PC-9 (cell line): ENCODE results near the gene KBTBD6. TPM values are rescaled to one million over a fixed set of nuclear protein-coding genes. Genes with fewer than 3 reads are reported as not detected.
"Not testable (repeated sequence)": the region's sequence is repeated elsewhere in the genome, so short reads cannot be mapped to it uniquely, and the experiment has no call there.

Source experiments
- BruUV-seq: library from RNA; stranded (reverse); fragments of 400-500 nt; replicated peaks from 2 replicates; lab custom pipeline; 2021; lab: Mats Ljungman, UMichigan
- CTCF ChIA-PET: fragments of 300-600 bp; sonication (Branson Sonifier 250); formaldehyde crosslinking; loops from one replicate; lab custom pipeline; 2022; ENCODE audit warnings: antibody characterized with exemption; lab: Charles Lee
- POLR2A ChIA-PET: fragments of 300-600 bp; sonication (Branson Sonifier 250); formaldehyde crosslinking; loops from one replicate; lab custom pipeline; 2022; ENCODE audit warnings: antibody characterized with exemption; ENCODE audit not compliant: unreplicated experiment; lab: Charles Lee
- DNase-seq, 2 experiments: peaks; one replicate each; pipeline versions ENCODE4 v3.0.0 to v3.0.0-alpha.2; 2015 to 2022; ENCODE audit warnings: mixed read lengths in 1 of 2
- H2AFZ ChIP-seq: fragments of 200-600 bp; sonication (generic); 2 replicates; pipeline ENCODE4 v1.8.1; 2017; ENCODE audit warnings: antibody characterized with exemption
- H3F3A ChIP-seq: fragments of 200-600 bp; sonication (generic); 2 replicates; pipeline ENCODE4 v1.8.1; 2017; ENCODE audit warnings: antibody characterized with exemption, mild to moderate bottlenecking, low read depth; ENCODE audit not compliant: insufficient read depth
- H3K27ac ChIP-seq: fragments of 200-600 bp; sonication (generic); 2 replicates; pipeline ENCODE4 v1.6.1; 2016; ENCODE audit warnings: mixed run types
- H3K27me3 ChIP-seq: fragments of 200-600 bp; sonication (generic); 2 replicates; pipeline ENCODE4 v1.6.1; 2016; ENCODE audit warnings: low read depth, mixed run types; ENCODE audit not compliant: insufficient read depth
- H3K36me3 ChIP-seq: fragments of 200-600 bp; sonication (generic); 2 replicates; pipeline ENCODE4 v1.6.1; 2016; ENCODE audit warnings: low read depth, mixed run types
- H3K4me1 ChIP-seq: fragments of 200-600 bp; sonication (generic); replicated peaks from 2 replicates; pipeline ENCODE4 v1.6.1; 2016; ENCODE audit warnings: mixed run types; ENCODE audit not compliant: insufficient read depth
- H3K4me2 ChIP-seq: fragments of 200-600 bp; sonication (generic); 2 replicates; pipeline ENCODE4 v1.6.1; 2017; ENCODE audit warnings: mixed run types
- H3K4me3 ChIP-seq: fragments of 200-600 bp; sonication (generic); 2 replicates; pipeline ENCODE4 v1.6.1; 2016; ENCODE audit warnings: mixed run types
- H3K79me2 ChIP-seq: fragments of 200-600 bp; sonication (generic); 2 replicates; pipeline ENCODE4 v1.6.1; 2017; ENCODE audit warnings: low read depth, mixed run types
- H3K9me2 ChIP-seq: fragments of 200-600 bp; sonication (generic); 2 replicates; pipeline ENCODE4 v1.8.1; 2017; ENCODE audit warnings: mild to moderate bottlenecking; ENCODE audit not compliant: insufficient read depth
- H3K9me3 ChIP-seq: fragments of 200-600 bp; sonication (generic); 2 replicates; pipeline ENCODE4 v1.8.1; 2016; ENCODE audit warnings: low read depth; ENCODE audit not compliant: insufficient read depth
- H4K20me1 ChIP-seq: fragments of 200-600 bp; sonication (generic); 2 replicates; pipeline ENCODE4 v1.8.1; 2017; ENCODE audit not compliant: insufficient read depth
- CTCF ChIP-seq: fragments of 200-600 bp; sonication (generic); conservative IDR thresholded peaks from 2 replicates; pipeline ENCODE4 v1.6.1; 2017; ENCODE audit warnings: mixed run types, antibody characterized with exemption, mild to moderate bottlenecking, moderate library complexity
- EZH2 ChIP-seq: fragments of 200-600 bp; sonication (generic); IDR thresholded peaks from 2 replicates; pipeline ENCODE4 v1.8.0; 2017; ENCODE audit warnings: antibody characterized with exemption, low read depth
- intact Hi-C: fragments of 100-400 bp; cut with micrococcal nuclease; formaldehyde crosslinking; loops from one replicate; pipeline ENCODE4 v1.10.0; 2022; ENCODE audit not compliant: unreplicated experiment
- total RNA-seq: library from RNA; stranded (reverse); gene quantifications from 2 replicates; pipeline ENCODE4 v1.2.3, GENCODE V29; 2021

The KBTBD6 gene
- total RNA-seq, 1 experiment from 2014 or later, result 4.3 TPM

- H3K9me2 ChIP-seq, result no peaks in the 10 kb centered on the region
- ChIA-PET CTCF (no interaction called here), POLR2A (interaction anchor here (0.7 kb wide), 1 partner anchor 140 kb away, joined by 3 read pairs; no protein-coding TSS in a partner anchor)
- no peaks in the 10 kb centered on the region for H3F3A ChIP-seq
- H2AFZ ChIP-seq, result no peak overlapping the region
- BruUV-seq, result no TSS peak
- H4K20me1 ChIP-seq, result no peaks in the 10 kb centered on the region
- H3K9me3 ChIP-seq, result no peaks in the 10 kb centered on the region
- H3K36me3 ChIP-seq, result no peaks in the 10 kb centered on the region
- no peak overlapping the region for H3K4me2 ChIP-seq
- no peaks in the 10 kb centered on the region for H3K4me1 ChIP-seq
- no peak overlapping the region for H3K4me3 ChIP-seq
- no peak for DNase-seq
- no peak overlapping the region for H3K27ac ChIP-seq
- intact Hi-C loops, result no loop called here
- TF ChIP-seq EZH2, result no peak
- TF ChIP-seq CTCF, result no peak
- no peaks in the 10 kb centered on the region for H3K79me2 ChIP-seq
- H3K27me3 ChIP-seq, result no peaks in the 10 kb centered on the region
Measured at GRCh38 chr13:41178040-41178439, 45.4 kb upstream of the KBTBD6 start.

- Histone ChIP-seq H3K36me3 (no peaks in the 10 kb centered on the region), H2AFZ (no peak overlapping the region), H3K27ac (no peak overlapping the region), H3K4me1 (no peaks in the 10 kb centered on the region), H4K20me1 (no peaks in the 10 kb centered on the region), H3K4me2 (no peak overlapping the region), H3F3A (no peaks in the 10 kb centered on the region), H3K4me3 (no peak overlapping the region), H3K79me2 (no peaks in the 10 kb centered on the region), H3K9me3 (no peaks in the 10 kb centered on the region), H3K27me3 (no peaks in the 10 kb centered on the region), H3K9me2 (no peaks in the 10 kb centered on the region)
- TF ChIP-seq EZH2, result no peak
- no peak for TF ChIP-seq CTCF
- ChIA-PET POLR2A (no interaction called here), CTCF (no interaction called here)
- intact Hi-C loops, result no loop called here
- BruUV-seq, result no TSS peak
- DNase-seq, result no peak
Measured at GRCh38 chr13:41177616-41178015, 45.0 kb upstream of the KBTBD6 start.

- H3K9me2 ChIP-seq, H3F3A ChIP-seq, POLR2A ChIA-PET, H3K36me3 ChIP-seq, H3K79me2 ChIP-seq, H4K20me1 ChIP-seq, CTCF ChIA-PET, H3K27ac ChIP-seq, H3K4me2 ChIP-seq, DNase-seq, H3K4me3 ChIP-seq, intact Hi-C loops, H3K9me3 ChIP-seq, BruUV-seq, H2AFZ ChIP-seq, H3K27me3 ChIP-seq, H3K4me1 ChIP-seq: not testable (repeated sequence)
Measured at GRCh38 chr13:41175576-41175975, 43.0 kb upstream of the KBTBD6 start.

- TF ChIP-seq CTCF (no peak), EZH2 (no peak)
- Histone ChIP-seq H3K4me3 (no peak overlapping the region), H3K27me3 (no peaks in the 10 kb centered on the region), H3F3A (no peaks in the 10 kb centered on the region), H3K4me1 (no peaks in the 10 kb centered on the region), H3K36me3 (no peaks in the 10 kb centered on the region), H3K9me3 (no peaks in the 10 kb centered on the region), H3K27ac (no peak overlapping the region), H2AFZ (no peak overlapping the region), H3K4me2 (no peak overlapping the region), H4K20me1 (no peaks in the 10 kb centered on the region), H3K79me2 (no peaks in the 10 kb centered on the region), H3K9me2 (no peaks in the 10 kb centered on the region)
- ChIA-PET POLR2A (no interaction called here), CTCF (no interaction called here)
- intact Hi-C loops, result no loop called here
- no TSS peak for BruUV-seq
- DNase-seq, result no peak
Measured at GRCh38 chr13:41162151-41162550, 29.5 kb upstream of the KBTBD6 start.
